ENCODE measurements around the gene PARK7. TPM values are rescaled to one million over a fixed set of nuclear protein-coding genes. Genes with fewer than 3 reads are reported as not detected.

Gene PARK7
- total RNA-seq, 1 experiment from 2014 or later, result 448 TPM

DNA sequence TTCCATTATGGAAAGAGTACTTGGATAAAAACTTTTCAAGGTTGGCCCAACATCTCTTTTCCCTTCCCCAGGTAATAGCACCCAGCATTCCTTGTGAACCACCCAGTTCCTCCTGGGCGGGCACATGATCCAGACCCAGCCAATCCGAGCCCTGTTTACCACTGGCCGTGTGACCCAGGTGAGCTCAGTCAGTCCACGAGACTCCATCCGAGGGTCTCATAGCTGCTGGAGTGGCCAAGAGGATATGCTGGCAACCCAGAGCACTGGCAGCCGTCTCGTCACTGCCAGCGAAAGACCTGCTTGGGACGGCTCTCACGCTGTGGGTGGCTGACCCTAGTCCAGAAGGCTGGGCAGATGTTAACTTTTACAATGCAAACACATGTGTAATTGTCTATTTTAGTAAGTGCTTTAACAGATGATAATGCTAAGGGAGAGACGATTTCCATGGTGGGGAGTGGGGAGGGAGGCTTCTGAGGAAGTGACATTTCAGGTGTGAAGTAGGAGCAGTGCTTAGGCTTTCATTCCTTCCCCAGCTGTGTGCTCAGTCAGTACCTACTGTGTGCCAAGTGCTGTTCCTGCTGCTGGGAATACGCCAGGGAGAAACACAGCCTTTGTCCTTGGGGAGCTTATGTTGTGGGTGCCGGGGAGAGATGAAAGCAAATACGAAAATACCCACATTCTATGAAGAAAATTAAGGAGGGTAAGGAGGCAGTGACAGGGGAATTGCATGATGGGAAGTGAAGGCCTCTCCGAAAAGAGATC is 24.5 kb downstream of the PARK7 start:
- CTCF ChIA-PET, result no interaction called here
- POLR2A ChIA-PET, result interaction anchor here (0.6 to 0.7 kb wide), 3 partner anchors 135 to 216 kb away, joined by 3 read pairs; no protein-coding TSS in a partner anchor
- intact Hi-C loops (cut with micrococcal nuclease; ENCODE audit: unreplicated experiment), result no loop called here

GRCh38 chr1:7987528-7987927 is 26.0 kb downstream of the PARK7 start:
- Histone ChIP-seq H3K4me3 (ENCODE audit: low read depth in 2 of 2, low read length in 2 of 2) (no peak overlapping the region), H3K27me3 (ENCODE audit: control insufficient read depth, insufficient read depth, low read length) (no peaks in the 10 kb centered on the region), H3K36me3 (ENCODE audit: control insufficient read depth, insufficient read depth, low read length) (peaks cover 19% of the 10 kb centered on the region), H3K27ac (ENCODE audit: low read length) (no peak overlapping the region), H3K4me1 (ENCODE audit: control insufficient read depth, insufficient read depth, low read length) (peaks cover 7% of the 10 kb centered on the region), H3K9me3 (ENCODE audit: control insufficient read depth, insufficient read depth, low read depth, low read length) (no peaks in the 10 kb centered on the region)
- ChIA-PET CTCF (interaction anchor here (0.7 kb wide), 1 partner anchor 28 kb away, joined by 11 read pairs; no protein-coding TSS in a partner anchor), POLR2A (no interaction called here)
- TF ChIP-seq SIN3A (IDR thresholded peaks at IDR 0.05; ENCODE audit: borderline replicate concordance, insufficient read depth, low read depth, low read length) (no peak), REST (IDR thresholded peaks at IDR 0.05; ENCODE audit: insufficient read depth in 1 of 2, low read depth in 2 of 2, low read length in 1 of 2) (no peak)
- ATAC-seq (no peak), DNase-seq (ENCODE audit: low read depth, low spot score) (no peak)
- intact Hi-C loops (cut with micrococcal nuclease; ENCODE audit: unreplicated experiment), result no loop called here
- BruUV-seq (replicated peaks), result no TSS peak
- in situ Hi-C loops (cut with HindIII; ENCODE audit: low pct_unique_long_range_greater_than_20kb, low sequenced_read_pairs), result no loop called here

More for the DNA sequence above, 24.5 kb downstream of the PARK7 start:
- peaks cover 19% of the 10 kb centered on the region for H3K36me3 ChIP-seq (ENCODE audit: control insufficient read depth, insufficient read depth, low read length)
- in situ Hi-C loops (cut with HindIII; ENCODE audit: low pct_unique_long_range_greater_than_20kb, low sequenced_read_pairs), result no loop called here
- BruUV-seq (replicated peaks), result no TSS peak
- H3K27ac ChIP-seq (ENCODE audit: low read length), result peak overlapping the region; percentile 51
- ATAC-seq, result no peak
- no peaks in the 10 kb centered on the region for H3K27me3 ChIP-seq (ENCODE audit: control insufficient read depth, insufficient read depth, low read length)
- H3K9me3 ChIP-seq (ENCODE audit: control insufficient read depth, insufficient read depth, low read depth, low read length), result no peaks in the 10 kb centered on the region
- no peak for DNase-seq (ENCODE audit: low read depth, low spot score)
- H3K4me1 ChIP-seq (ENCODE audit: control insufficient read depth, insufficient read depth, low read length), result peaks cover 16% of the 10 kb centered on the region
- no peak overlapping the region for H3K4me3 ChIP-seq (ENCODE audit: low read depth in 2 of 2, low read length in 2 of 2)
- TF ChIP-seq TCF7L2 (IDR thresholded peaks at IDR 0.05; ENCODE audit: low read depth, low read length) (no peak), POLR2AphosphoS5 (IDR thresholded peaks at IDR 0.05; ENCODE audit: low read depth, low read length) (0 out of 2 replicates have a peak, but pooled peaks have one; percentile 2)

DNA sequence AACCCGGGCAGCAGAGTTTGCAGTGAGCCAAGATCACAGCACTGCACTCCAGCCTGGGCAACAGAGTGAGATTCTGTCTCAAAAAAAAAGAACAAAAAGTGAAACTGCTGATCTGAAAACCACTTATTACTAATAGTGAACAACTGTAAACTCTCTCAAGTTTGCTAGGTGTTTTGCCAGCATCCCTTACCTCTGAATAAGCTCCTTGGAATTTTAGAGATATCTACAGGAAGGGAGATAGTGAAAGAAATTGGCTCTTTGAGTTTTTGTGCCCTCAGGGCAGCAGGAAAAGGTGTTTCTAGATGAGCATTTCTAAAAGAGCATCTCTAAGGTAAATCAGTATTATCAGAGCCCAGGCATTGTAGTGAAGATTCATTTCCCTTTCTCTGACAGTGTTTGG is 27.1 kb downstream of the PARK7 start:
- TF ChIP-seq SIN3A (IDR thresholded peaks at IDR 0.05; ENCODE audit: borderline replicate concordance, insufficient read depth, low read depth, low read length) (no peak), POLR2AphosphoS5 (IDR thresholded peaks at IDR 0.05; ENCODE audit: low read depth, low read length) (no peak), TCF7L2 (IDR thresholded peaks at IDR 0.05; ENCODE audit: low read depth, low read length) (no peak), REST (IDR thresholded peaks at IDR 0.05; ENCODE audit: insufficient read depth in 1 of 2, low read depth in 2 of 2, low read length in 1 of 2) (no peak)
- TF ChIP-seq, protein P1, sequence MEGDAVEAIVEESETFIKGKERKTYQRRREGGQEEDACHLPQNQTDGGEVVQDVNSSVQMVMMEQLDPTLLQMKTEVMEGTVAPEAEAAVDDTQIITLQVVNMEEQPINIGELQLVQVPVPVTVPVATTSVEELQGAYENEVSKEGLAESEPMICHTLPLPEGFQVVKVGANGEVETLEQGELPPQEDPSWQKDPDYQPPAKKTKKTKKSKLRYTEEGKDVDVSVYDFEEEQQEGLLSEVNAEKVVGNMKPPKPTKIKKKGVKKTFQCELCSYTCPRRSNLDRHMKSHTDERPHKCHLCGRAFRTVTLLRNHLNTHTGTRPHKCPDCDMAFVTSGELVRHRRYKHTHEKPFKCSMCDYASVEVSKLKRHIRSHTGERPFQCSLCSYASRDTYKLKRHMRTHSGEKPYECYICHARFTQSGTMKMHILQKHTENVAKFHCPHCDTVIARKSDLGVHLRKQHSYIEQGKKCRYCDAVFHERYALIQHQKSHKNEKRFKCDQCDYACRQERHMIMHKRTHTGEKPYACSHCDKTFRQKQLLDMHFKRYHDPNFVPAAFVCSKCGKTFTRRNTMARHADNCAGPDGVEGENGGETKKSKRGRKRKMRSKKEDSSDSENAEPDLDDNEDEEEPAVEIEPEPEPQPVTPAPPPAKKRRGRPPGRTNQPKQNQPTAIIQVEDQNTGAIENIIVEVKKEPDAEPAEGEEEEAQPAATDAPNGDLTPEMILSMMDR (IDR thresholded peaks at IDR 0.05), result no peak
- ATAC-seq (no peak), DNase-seq (ENCODE audit: low read depth, low spot score) (no peak)
- Histone ChIP-seq H3K36me3 (ENCODE audit: control insufficient read depth, insufficient read depth, low read length) (peaks cover 13% of the 10 kb centered on the region), H3K4me1 (ENCODE audit: control insufficient read depth, insufficient read depth, low read length) (no peaks in the 10 kb centered on the region), H3K9me3 (ENCODE audit: control insufficient read depth, insufficient read depth, low read depth, low read length) (no peaks in the 10 kb centered on the region), H3K27ac (ENCODE audit: low read length) (0 out of 2 replicates have a peak overlapping the region, but pooled peaks have one; percentile 15), H3K4me3 (ENCODE audit: low read depth in 2 of 2, low read length in 2 of 2) (no peak overlapping the region), H3K27me3 (ENCODE audit: control insufficient read depth, insufficient read depth, low read length) (no peaks in the 10 kb centered on the region)
- BruUV-seq (replicated peaks), result no TSS peak
- in situ Hi-C loops (cut with HindIII; ENCODE audit: low pct_unique_long_range_greater_than_20kb, low sequenced_read_pairs), result no loop called here
- intact Hi-C loops (cut with micrococcal nuclease; ENCODE audit: unreplicated experiment), result no loop called here
- CTCF ChIA-PET, result no interaction called here
- POLR2A ChIA-PET, result interaction anchor here (0.6 kb wide), 1 partner anchor 17 kb away, joined by 3 read pairs; no protein-coding TSS in a partner anchor

All from Panc1 (cell line).